Stimulated activated CD4-positive, alpha-beta T cell treated with anti-CD3 and anti-CD28 coated beads, Interleukin-4, amount 100 ng/mL, for 24 hours (primary cell): ENCODE data around the gene HSPA4.
"Not testable (repeated sequence)": the region's sequence is repeated elsewhere in the genome, so short reads cannot be mapped to it uniquely, and the experiment has no call there.

ENCODE experiments used
- DNase-seq: peaks from one replicate; pipeline ENCODE4 v3.0.0-alpha.2; 2020

Gene HSPA4

GRCh38 chr5:133128066-133128465 lies 76.3 kb downstream of the HSPA4 start:
- DNase-seq = no peak

DNA sequence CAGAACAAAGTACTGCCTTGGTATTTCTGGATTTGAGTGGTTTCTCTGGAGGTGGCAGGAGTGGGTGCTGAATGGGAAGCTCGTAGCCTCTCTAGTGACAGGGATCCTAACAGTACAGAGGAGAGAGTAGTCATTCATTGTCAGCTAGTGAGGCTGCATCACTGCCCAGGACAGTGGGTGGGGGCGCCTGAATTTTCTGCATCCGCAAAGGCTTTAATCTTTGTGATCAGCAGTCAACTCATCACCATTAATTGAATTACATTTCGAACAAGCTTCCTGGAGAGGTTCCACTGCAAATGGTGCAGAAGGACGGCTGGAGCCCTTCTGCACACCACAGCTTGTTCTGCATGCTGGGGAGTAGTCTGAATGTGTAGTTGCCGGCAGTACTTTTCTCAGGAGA lies 77.5 kb downstream of the HSPA4 start:
- no peak for DNase-seq

- DNase-seq = no peak
Observed at GRCh38 chr5:133129950-133130349, 78.1 kb downstream of the HSPA4 start.

- no peak for DNase-seq
Observed at GRCh38 chr5:133130387-133131118, 78.7 kb downstream of the HSPA4 start.

DNA sequence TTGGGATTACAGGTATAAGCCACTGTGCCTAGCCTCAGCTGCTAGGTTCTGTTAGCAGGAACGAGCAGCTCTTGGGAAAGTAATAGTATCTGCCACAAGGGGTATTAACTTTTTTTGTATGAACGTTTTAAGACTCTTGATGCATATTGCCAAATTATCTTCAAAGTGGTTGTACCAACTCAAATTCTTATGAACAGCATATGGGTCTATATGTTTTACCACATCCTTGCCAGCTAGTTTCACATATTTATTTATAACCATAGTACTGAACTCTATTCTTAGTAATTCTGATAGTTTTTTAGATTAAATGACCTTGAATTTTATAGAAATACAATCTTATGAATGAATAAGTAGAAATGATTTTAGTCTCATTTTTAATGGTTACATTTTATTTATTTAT lies 80.9 kb downstream of the HSPA4 start:
- no peak for DNase-seq

DNA sequence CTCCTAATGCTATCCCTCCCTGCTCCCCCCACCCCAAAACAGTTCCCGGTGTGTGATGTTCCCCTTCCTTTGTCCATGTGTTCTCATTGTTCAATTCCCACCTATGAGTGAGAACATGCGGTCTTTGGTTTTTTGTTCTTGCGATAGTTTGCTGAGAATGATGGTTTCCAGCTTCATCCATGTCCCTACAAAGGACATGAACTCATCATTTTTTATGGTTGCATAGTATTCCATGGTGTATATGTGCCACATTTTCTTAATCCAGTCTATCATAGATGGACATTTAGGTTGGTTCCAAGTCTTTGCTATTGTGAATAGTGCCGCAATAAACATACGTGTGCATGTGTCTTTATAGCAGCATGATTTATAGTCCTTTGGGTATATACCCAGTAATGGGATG lies 81.4 kb downstream of the HSPA4 start:
- not testable (repeated sequence) for DNase-seq

DNA sequence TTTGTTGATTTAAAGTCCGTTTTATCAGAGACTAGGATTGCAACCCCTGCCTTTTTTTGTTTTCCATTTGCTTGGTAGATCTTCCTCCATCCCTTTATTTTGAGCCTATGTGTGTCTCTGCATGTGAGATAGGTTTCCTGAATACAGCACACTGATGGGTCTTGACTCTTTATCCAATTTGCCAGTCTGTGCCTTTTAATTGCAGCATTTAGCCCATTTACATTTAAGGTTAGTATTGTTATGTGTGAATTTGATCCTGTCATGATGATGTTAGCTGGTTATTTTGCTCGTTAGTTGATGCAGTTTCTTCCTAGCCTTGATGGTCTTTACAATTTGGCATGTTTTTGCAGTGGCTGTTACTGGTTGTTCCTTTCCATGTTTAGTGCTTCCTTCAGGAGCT lies 85.1 kb downstream of the HSPA4 start:
- DNase-seq = not testable (repeated sequence)

DNA sequence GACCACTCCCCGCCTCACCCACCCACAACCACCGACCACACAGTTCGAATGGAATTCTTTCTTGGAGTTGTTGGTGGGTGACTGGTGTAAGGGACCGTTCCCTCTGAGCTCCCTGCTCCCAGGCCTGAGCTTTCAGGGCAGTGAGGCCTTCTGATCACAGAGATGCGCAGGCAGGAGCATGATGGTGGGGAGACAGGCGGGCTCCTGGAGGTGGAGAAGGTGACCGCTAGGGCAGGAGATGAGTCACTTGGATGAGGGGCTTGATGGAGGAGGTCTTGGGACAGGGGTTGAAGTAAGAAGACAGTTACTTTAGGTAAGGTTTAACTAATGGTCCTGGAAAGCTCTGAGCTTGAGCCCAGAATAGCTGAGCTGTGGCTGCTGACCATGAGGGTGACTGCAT lies 88.5 kb downstream of the HSPA4 start:
- no peak for DNase-seq

GRCh38 chr5:133141746-133142145 lies 89.9 kb downstream of the HSPA4 start:
- DNase-seq = no peak

DNA sequence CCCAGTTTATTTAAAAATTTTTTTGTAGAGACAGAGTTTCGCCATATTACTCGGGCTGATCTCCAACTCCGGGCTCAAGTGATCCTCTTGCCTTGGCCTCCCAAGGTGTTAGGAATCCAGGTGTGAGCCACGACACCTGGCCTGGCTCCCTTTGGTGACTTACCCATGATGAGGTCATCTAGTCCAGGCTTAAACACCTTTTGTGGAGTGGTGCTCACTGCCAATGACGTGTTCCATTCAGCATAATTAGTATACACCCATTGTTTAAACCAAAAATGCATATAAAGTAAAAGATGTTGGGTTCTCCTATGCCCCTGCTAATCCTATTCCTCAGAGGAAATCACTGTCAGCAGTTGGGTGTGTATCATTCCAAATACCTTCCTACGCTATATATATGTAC lies 91.0 kb downstream of the HSPA4 start:
- DNase-seq = no peak

DNA sequence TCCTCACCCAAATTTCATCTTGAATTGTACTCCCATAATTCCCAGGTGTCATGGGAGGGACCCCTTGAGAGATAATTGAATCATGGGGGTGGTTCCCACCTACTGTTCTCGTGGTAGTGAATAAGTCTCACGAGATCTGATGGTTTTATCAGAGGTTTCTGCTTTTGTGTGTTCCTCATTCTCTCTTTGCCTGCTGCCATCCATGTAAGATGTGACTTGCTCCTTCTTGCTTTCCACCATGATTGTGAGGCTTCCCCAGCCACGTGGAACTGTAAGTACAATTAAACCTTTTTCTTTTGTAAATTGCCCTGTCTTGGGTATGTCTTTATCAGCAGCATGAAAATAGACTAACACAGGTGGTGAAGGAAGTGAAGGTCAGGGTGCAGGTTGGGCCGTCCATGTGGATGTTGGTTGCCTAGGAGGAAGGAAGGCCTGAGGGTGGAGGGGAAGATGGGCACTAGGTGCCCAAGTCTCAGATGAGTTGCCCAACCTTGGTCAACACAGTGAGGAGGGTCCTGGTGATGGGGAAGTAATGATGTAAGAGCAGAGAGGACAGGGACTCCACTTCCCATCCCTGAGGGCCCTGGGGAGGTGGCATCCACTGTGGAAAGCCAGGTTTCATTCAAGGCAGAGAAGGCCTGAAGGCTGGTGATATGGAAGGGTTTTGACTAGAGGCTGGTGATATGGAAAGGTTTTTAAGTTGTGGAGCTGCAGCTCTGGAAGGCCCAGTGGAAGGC lies 92.6 kb downstream of the HSPA4 start:
- no peak for DNase-seq

GRCh38 chr5:133145436-133146170 lies 93.8 kb downstream of the HSPA4 start:
- DNase-seq = no peak

DNA sequence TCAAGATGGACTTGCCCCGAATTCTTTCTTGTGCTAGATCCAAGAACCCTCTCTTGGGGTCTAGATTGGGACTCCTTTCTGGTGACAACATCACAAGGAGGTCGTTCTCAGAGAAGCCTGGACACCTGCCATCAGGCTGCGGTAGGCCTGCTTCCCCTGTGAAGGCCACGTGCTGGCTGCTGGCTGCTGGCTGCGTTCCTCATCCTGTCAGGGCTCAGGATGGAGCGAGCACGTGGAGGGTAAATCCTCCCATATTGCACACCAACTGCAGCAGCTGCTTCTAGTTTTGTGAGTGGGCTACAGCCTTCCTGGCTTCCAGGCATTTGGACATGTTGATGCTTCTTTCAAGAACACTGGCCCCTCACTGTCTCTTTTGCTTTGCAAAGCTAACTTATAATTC lies 95.6 kb downstream of the HSPA4 start:
- DNase-seq = no peak

- DNase-seq = no peak
Observed at GRCh38 chr5:133147815-133148567, 96.2 kb downstream of the HSPA4 start.

- no peak for DNase-seq
Observed at GRCh38 chr5:133149345-133149744, 97.5 kb downstream of the HSPA4 start.

DNA sequence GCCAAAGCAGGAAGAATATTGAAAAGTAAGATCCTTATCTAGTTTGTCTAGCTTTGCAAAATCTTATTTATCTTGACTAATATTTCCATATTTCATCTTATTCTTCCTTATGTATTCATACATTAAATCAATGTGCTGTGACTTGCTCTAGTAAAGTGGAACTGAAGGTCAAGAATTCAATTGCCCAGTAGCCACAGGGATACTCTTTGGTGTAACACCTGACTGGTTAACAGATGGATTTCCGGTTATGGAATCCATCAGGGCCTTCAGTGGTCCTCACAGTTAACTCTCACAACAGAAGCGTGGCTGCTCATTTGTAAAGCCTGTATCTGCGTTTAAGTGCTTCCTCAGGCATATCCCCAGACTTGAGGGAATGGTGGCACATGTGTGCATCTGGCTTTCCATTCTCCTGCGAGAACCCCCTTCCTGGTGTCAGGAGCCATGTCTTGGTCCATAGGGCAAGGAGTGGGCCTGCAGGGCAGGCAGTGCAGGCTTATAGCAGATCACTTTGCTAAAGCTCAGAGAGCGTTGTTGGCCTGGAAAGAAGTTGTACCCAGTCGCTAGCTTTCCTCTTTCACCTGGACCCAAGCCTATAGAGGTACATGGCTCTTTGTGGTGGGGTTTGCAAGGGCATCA lies 99.2 kb downstream of the HSPA4 start:
- DNase-seq = no peak

DNA sequence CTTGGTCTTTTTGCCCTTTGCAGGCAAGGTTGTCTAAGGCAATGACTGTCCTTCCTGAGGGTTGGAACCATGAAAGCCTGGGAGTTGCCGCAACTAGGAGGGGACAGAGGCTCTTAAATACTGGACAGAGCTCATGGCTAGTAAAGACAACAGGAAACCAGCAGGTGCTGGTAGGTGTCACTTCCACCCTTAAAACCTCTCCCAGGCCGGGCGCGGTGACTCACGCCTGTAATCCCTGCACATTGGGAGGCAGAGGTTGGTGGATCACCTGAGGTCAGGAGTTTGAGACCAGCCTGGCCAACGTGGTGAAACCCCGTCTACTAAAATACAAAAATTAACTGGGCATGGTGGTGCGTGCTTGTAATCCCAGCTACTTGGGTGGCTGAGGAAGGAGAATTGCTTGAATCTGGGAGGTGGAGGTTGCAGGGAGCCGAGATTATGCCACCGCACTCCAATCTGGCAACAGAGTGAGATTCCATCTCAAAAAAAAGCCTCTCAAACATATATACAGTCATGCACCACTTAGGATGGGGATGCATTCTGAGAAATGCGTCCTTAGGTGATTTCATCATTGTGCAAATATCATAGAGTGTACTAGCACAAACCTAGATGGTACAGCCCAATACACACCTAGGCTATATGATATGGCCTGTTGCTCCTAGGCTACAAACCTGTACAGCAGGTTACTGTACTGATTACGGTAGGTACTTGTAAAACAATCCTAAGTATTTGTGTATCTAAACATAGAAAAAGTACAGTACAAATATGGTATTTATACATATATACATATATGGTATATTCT lies 102.7 kb downstream of the HSPA4 start:
- no peak for DNase-seq

DNA sequence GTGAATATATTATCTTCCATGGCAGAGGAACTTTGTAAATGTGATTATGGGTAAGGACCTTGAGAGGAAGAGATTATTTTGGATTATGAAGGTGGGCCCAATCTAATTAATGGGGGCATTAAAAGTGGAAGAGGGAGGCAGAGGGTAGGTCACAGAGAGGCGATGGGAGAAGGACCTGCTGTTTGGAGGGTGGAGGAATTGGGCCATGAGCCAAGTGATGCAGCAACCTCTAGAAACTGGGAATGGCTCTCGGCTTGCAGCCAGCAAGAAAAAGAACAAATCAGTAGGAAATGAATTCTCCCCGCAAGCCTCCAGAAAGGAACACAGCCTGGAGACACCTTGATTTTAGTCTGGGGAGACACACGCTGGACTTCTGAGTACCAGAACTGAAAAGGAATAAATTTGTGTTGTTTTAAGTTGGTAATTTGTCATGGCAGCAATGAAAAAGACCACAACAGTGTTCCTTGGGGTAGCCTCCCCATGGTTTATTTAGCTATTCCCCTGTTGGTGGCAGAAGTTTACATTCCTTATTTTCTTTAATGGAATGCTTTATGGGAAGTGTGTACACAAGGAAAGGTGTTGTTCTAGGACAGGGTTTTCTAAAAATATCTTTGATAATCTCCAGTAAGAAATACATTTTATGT lies 103.6 kb downstream of the HSPA4 start:
- no peak for DNase-seq
